Tibial artery (tissue), 4 donors: Measurements from ENCODE around the gene SPG11.

Source experiments
- DNase-seq, 2 donors: peaks; one replicate each; pipeline ENCODE4 v3.0.0-alpha.2; 2019
- H3K27ac ChIP-seq, 2 donors: fragments of 200-600 bp; sonication (generic) in 1 of 2; 1 replicate in 1 of 2; 2 replicates in 1 of 2; pipeline ENCODE4 v1.5.1; 2018 to 2019; ENCODE audit warnings: mild to moderate bottlenecking in 1 of 2
- H3K27me3 ChIP-seq, 2 donors: fragments of 200-600 bp; sonication (generic) in 1 of 2; one replicate each; pipeline versions ENCODE4 v1.5.1 to v1.6.0; 2016 to 2019
- H3K36me3 ChIP-seq, 3 donors: fragments of 200-600 bp; sonication (generic) in 2 of 3; one replicate each; pipeline ENCODE4 v1.5.1; 2016 to 2019; ENCODE audit warnings: mild to moderate bottlenecking in 2 of 3
- H3K4me1 ChIP-seq, 4 donors: fragments of 200-600 bp; sonication (generic) in 2 of 4; 1 replicate in 3 of 4; 2 replicates in 1 of 4; pipeline ENCODE4 v1.5.1; 2016 to 2019
- H3K4me3 ChIP-seq, 2 donors: fragments of 200-600 bp; sonication (generic) in 1 of 2; 1 replicate in 1 of 2; 2 replicates in 1 of 2; pipeline ENCODE4 v1.5.1; 2018 to 2019; ENCODE audit warnings: mild to moderate bottlenecking in 2 of 2
- H3K9me3 ChIP-seq, 3 donors: fragments of 200-600 bp; sonication (generic) in 1 of 3; one replicate each; pipeline ENCODE4 v1.5.1; 2016 to 2019
- intact Hi-C: fragments of 100-400 bp; cut with DNase I; formaldehyde crosslinking; loops from one replicate; pipeline ENCODE4 v1.15.0; 2023; ENCODE audit warnings: low total_unique reads
- TF ChIP-seq, protein P1 (sequence below), 2 experiments: fragments of 200-600 bp in 1 of 2; fragments of 450-650 bp in 1 of 2; IDR thresholded peaks; one replicate each; pipeline ENCODE4 v1.5.1; 2017 to 2019; ENCODE audit warnings: antibody characterized with exemption in 2 of 2, mild to moderate bottlenecking in 1 of 2, moderate library complexity in 1 of 2

SPG11 gene

DNA sequence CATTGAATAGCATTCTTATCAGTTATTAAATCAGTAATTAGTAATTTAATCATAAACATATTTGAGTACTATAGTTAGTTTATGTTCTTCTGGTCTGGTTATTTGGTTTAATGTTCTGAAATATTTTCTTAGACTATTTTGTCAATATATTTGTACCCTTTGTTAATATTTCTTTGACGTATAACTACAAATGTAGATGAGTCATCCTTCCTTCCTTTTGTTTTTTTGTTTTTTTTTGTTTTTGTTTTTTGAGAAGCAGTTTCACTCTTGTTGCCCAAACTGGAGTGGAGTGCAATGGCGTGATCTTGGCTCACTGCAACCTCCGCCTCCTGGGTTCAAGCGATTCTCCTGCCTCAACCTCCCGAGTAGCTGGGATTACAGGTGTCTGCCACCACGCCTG is 143.9 kb downstream of the SPG11 start:
- TF ChIP-seq, protein P1, sequence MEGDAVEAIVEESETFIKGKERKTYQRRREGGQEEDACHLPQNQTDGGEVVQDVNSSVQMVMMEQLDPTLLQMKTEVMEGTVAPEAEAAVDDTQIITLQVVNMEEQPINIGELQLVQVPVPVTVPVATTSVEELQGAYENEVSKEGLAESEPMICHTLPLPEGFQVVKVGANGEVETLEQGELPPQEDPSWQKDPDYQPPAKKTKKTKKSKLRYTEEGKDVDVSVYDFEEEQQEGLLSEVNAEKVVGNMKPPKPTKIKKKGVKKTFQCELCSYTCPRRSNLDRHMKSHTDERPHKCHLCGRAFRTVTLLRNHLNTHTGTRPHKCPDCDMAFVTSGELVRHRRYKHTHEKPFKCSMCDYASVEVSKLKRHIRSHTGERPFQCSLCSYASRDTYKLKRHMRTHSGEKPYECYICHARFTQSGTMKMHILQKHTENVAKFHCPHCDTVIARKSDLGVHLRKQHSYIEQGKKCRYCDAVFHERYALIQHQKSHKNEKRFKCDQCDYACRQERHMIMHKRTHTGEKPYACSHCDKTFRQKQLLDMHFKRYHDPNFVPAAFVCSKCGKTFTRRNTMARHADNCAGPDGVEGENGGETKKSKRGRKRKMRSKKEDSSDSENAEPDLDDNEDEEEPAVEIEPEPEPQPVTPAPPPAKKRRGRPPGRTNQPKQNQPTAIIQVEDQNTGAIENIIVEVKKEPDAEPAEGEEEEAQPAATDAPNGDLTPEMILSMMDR (IDR thresholded peaks at IDR 0.05) = no peak
- Histone ChIP-seq H3K4me3 (no peak overlapping the region), H3K4me1 (no peaks in the 10 kb centered on the region), H3K36me3 (peaks cover 40 to 64% (median 45%) of the 10 kb centered on the region in 3 donors), H3K27me3 (no peaks in the 10 kb centered on the region), H3K27ac (no peak overlapping the region), H3K9me3 (no peaks in the 10 kb centered on the region)
- DNase-seq = no peak
- intact Hi-C loops = no loop called here

DNA sequence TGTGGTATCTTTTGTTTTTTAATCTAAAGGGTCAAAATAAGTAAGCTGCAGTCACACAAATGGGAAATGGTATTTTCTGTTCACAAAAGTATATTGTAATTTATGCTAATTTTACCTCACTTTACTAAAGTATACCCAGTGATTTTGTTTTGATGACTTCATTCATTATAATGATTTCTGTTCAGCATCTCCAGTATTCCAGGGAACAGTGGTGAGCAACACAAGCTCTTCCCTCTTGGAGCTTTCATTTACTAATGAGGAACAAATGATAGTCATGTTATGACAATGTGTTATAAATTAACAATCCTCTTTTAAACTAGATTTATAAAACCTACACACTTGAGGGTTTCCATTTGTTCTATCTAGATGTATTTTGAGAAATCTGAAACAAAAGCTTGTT is 147.0 kb downstream of the SPG11 start:
- intact Hi-C loops = no loop called here
- no peaks in the 10 kb centered on the region for H3K9me3 ChIP-seq
- H3K27me3 ChIP-seq = no peaks in the 10 kb centered on the region
- H3K36me3 ChIP-seq = peaks cover 22 to 43% (median 33%) of the 10 kb centered on the region in 3 donors
- no peak overlapping the region for H3K27ac ChIP-seq
- TF ChIP-seq, protein P1 (IDR thresholded peaks at IDR 0.05) = no peak
- no peak overlapping the region for H3K4me3 ChIP-seq
- no peaks in the 10 kb centered on the region for H3K4me1 ChIP-seq
- no peak for DNase-seq
